ENCODE data around the gene ZFP62.

GRCh38 chr5:180825768-180826525 is 35.1 kb downstream of the ZFP62 start:
- TF ChIP-seq CTCF (IDR thresholded peaks at IDR 0.05; ENCODE audit: insufficient read depth, low read length, poor library complexity, severe bottlenecking) = no peak
- TF ChIP-seq EZH2phosphoT487 (conservative IDR thresholded peaks at IDR 0.05; ENCODE audit: low read length) = no peak
